H1 (cell line): Measurements from ENCODE around the gene LRCH1. TPM values are rescaled to one million over a fixed set of nuclear protein-coding genes. Genes with fewer than 3 reads are reported as not detected.

Experiments
- CTCF ChIA-PET: fragments of 300-600 bp; sonication (Branson Sonifier 250); formaldehyde crosslinking; loops from one replicate; lab custom pipeline; 2021; ENCODE audit not compliant: partially characterized antibody; lab: Charles Lee
- POLR2A ChIA-PET: fragments of 300-600 bp; sonication (Branson Sonifier 250); formaldehyde crosslinking; loops from one replicate; lab custom pipeline; 2021; ENCODE audit warnings: inconsistent platforms; ENCODE audit not compliant: partially characterized antibody; lab: Charles Lee
- DNase-seq, 2 experiments: peaks; one replicate each; pipeline versions ENCODE4 v3.0.0 to v3.0.0-alpha.2; 2010 to 2022; ENCODE audit warnings: low spot score in 2 of 2, low read depth in 1 of 2, mixed read lengths in 1 of 2
- FAIRE-seq: peaks from 2 replicates; lab custom pipeline; 2011; peaks lifted over from hg19 to GRCh38; lab: Jason Lieb, UNC
- H2AFZ ChIP-seq: 2 replicates; pipeline ENCODE4 v1.8.1; 2012; ENCODE audit warnings: low read length, inconsistent platforms
- H2AK5ac ChIP-seq: 2 replicates; pipeline ENCODE4 v1.6.1; 2013; ENCODE audit warnings: low read depth, low read length
- H2BK120ac ChIP-seq: replicated peaks from 2 replicates; pipeline ENCODE3; 2013; ENCODE audit warnings: low read depth, low read length, inconsistent platforms
- H2BK12ac ChIP-seq: 2 replicates; pipeline ENCODE4 v1.6.1; 2013; ENCODE audit warnings: low read depth, low read length
- H2BK15ac ChIP-seq: 2 replicates; pipeline ENCODE4 v1.6.1; 2013; ENCODE audit warnings: low read length
- H2BK20ac ChIP-seq: 2 replicates; pipeline ENCODE4 v1.6.1; 2013; ENCODE audit warnings: low read length
- H2BK5ac ChIP-seq: 2 replicates; pipeline ENCODE4 v1.6.1; 2013; ENCODE audit warnings: low read depth, low read length
- H3K14ac ChIP-seq: 2 replicates; pipeline ENCODE4 v1.6.1; 2013; ENCODE audit warnings: inconsistent platforms; ENCODE audit not compliant: insufficient read length
- H3K18ac ChIP-seq: 2 replicates; pipeline ENCODE4 v1.6.1; 2013; ENCODE audit warnings: low read length; ENCODE audit errors: extremely low read depth
- H3K23ac ChIP-seq: 2 replicates; pipeline ENCODE4 v1.6.1; 2013; ENCODE audit warnings: inconsistent platforms; ENCODE audit not compliant: insufficient read length
- H3K23me2 ChIP-seq: 2 replicates; pipeline ENCODE4 v1.6.1; 2013; ENCODE audit warnings: low read depth, low read length
- H3K27ac ChIP-seq: 2 replicates; pipeline ENCODE4 v1.6.1; 2011; ENCODE audit warnings: low read depth, low read length, inconsistent platforms
- H3K27me3 ChIP-seq, 4 experiments: replicated peaks in 1 of 4; 1 replicate in 1 of 4; 2 replicates in 3 of 4; pipeline versions ENCODE4 v1.6.1 to v1.8.1; 2011 to 2013; ENCODE audit warnings: low read length in 3 of 4, mild to moderate bottlenecking in 3 of 4, inconsistent platforms in 2 of 4, mixed read lengths in 2 of 4, moderate library complexity in 1 of 4; ENCODE audit not compliant: control insufficient read depth in 3 of 4, insufficient read depth in 3 of 4; ENCODE audit errors: extremely low read depth in 1 of 4
- H3K36me3 ChIP-seq, 4 experiments: 2 replicates each; pipeline versions ENCODE4 v1.6.1 to v1.8.1; 2011 to 2013; ENCODE audit warnings: mild to moderate bottlenecking in 4 of 4, low read length in 3 of 4, moderate library complexity in 2 of 4, control low read depth in 1 of 4, inconsistent platforms in 1 of 4; ENCODE audit not compliant: insufficient read depth in 4 of 4, control insufficient read depth in 2 of 4
- H3K4ac ChIP-seq: replicated peaks from 2 replicates; pipeline ENCODE3; 2013; ENCODE audit warnings: low read length, low read depth, mixed read lengths, inconsistent platforms; ENCODE audit not compliant: insufficient read length
- H3K4me1 ChIP-seq, 4 experiments: replicated peaks in 1 of 4; 1 replicate in 1 of 4; 2 replicates in 3 of 4; pipeline versions ENCODE4 v1.6.1 to v1.8.1; 2011 to 2013; ENCODE audit warnings: low read length in 3 of 4, inconsistent platforms in 2 of 4, mixed read lengths in 1 of 4; ENCODE audit not compliant: insufficient read depth in 4 of 4, control insufficient read depth in 3 of 4
- H3K4me2 ChIP-seq, 2 experiments: 2 replicates each; pipeline versions ENCODE4 v1.6.1 to v1.8.1; 2011 to 2013; ENCODE audit warnings: low read depth in 2 of 2, low read length in 2 of 2, control low read depth in 1 of 2, inconsistent platforms in 1 of 2, mild to moderate bottlenecking in 1 of 2; ENCODE audit not compliant: insufficient read depth in 1 of 2
- H3K4me3 ChIP-seq, 4 experiments: fragments of 200-600, 300-600 bp in 1 of 4; sonication (generic), shearing (Covaris generic), sonication (Bioruptor Twin) in 1 of 4; 2 replicates each; pipeline versions ENCODE4 v1.5.1 to v1.8.1; 2011 to 2016; ENCODE audit warnings: low read length in 4 of 4, low read depth in 3 of 4, control low read depth in 2 of 4, inconsistent platforms in 2 of 4, mild to moderate bottlenecking in 2 of 4, mixed read lengths in 1 of 4, moderate library complexity in 1 of 4; ENCODE audit not compliant: insufficient read depth in 2 of 4; ENCODE audit errors: extremely low read depth in 1 of 4
- H3K56ac ChIP-seq: replicated peaks from 2 replicates; pipeline ENCODE3; 2013; ENCODE audit warnings: low read depth, mild to moderate bottlenecking, mixed read lengths, low read length, inconsistent platforms; ENCODE audit not compliant: insufficient read length
- H3K79me1 ChIP-seq: 2 replicates; pipeline ENCODE4 v1.6.1; 2013; ENCODE audit warnings: low read depth, low read length, control low read depth
- H3K79me2 ChIP-seq, 2 experiments: 2 replicates each; pipeline versions ENCODE4 v1.6.1 to v1.8.1; 2012 to 2013; ENCODE audit warnings: low read length in 2 of 2, mild to moderate bottlenecking in 2 of 2, inconsistent platforms in 1 of 2; ENCODE audit not compliant: insufficient read depth in 2 of 2, control insufficient read depth in 1 of 2
- H3K9ac ChIP-seq, 4 experiments: replicated peaks in 1 of 4; 1 replicate in 1 of 4; 2 replicates in 3 of 4; pipeline versions ENCODE4 v1.6.1 to v1.8.1; 2011 to 2013; ENCODE audit warnings: low read depth in 3 of 4, low read length in 3 of 4, control low read depth in 2 of 4, mild to moderate bottlenecking in 2 of 4, moderate library complexity in 2 of 4, inconsistent platforms in 1 of 4; ENCODE audit errors: extremely low read depth in 1 of 4
- H3K9me3 ChIP-seq, 2 experiments: 2 replicates each; pipeline versions ENCODE4 v1.6.1 to v1.8.1; 2012 to 2013; ENCODE audit warnings: mild to moderate bottlenecking in 2 of 2, moderate library complexity in 2 of 2, control low read depth in 1 of 2, inconsistent platforms in 1 of 2, low read depth in 1 of 2, low read length in 1 of 2, mixed read lengths in 1 of 2; ENCODE audit not compliant: insufficient read depth in 2 of 2
- H4K20me1 ChIP-seq, 2 experiments: replicated peaks in 1 of 2; 2 replicates each; pipeline versions ENCODE3 to v1.8.1; 2011 to 2013; ENCODE audit warnings: inconsistent platforms in 2 of 2, low read length in 2 of 2, mild to moderate bottlenecking in 1 of 2; ENCODE audit not compliant: insufficient read depth in 2 of 2, control insufficient read depth in 1 of 2
- H4K5ac ChIP-seq: 2 replicates; pipeline ENCODE4 v1.6.1; 2013; ENCODE audit warnings: low read length, low read depth, mixed read lengths, inconsistent platforms; ENCODE audit not compliant: insufficient read length
- H4K8ac ChIP-seq: 2 replicates; pipeline ENCODE4 v1.8.0; 2013; ENCODE audit warnings: mild to moderate bottlenecking, moderate library complexity, low read length, inconsistent platforms; ENCODE audit not compliant: insufficient read depth; ENCODE audit errors: extremely low read depth
- H4K91ac ChIP-seq: replicated peaks from 2 replicates; pipeline ENCODE3; 2013; ENCODE audit warnings: low read length, mixed read lengths, inconsistent platforms; ENCODE audit not compliant: insufficient read length
- JUN ChIP-seq: IDR thresholded peaks from 2 replicates; pipeline ENCODE4 v1.6.1; 2011; ENCODE audit warnings: low read depth, mild to moderate bottlenecking, improper control_type of control experiment, low read length
- WGBS, 2 experiments: shearing (Covaris generic) in 1 of 2; methylation state at CpG; one replicate each; pipeline versions ENCODE4 v1.1.6 to v1.1.7; 2013 to 2015; ENCODE audit warnings: low lambda C conversion rate in 2 of 2, mixed read lengths in 2 of 2, inconsistent platforms in 1 of 2, low coverage in 1 of 2, missing lambda C conversion rate in 1 of 2; ENCODE audit not compliant: insufficient replicate concordance in 2 of 2, insufficient coverage in 1 of 2, insufficient read length in 1 of 2; ENCODE audit errors: extremely low coverage in 1 of 2, missing lambda C conversion rate in 1 of 2; 5-methylcytosine and 5-hydroxymethylcytosine counted together
- polyA plus RNA-seq, 7 experiments: library from polyadenylated mRNA; depleted of rRNA in 3 of 7; stranded (reverse) in 5 of 7; unstranded in 2 of 7; fragments of >200 nt in 5 of 7; fragments of 200-250 nt in 2 of 7; gene quantifications; 1 replicate in 5 of 7; 2 replicates in 1 of 7; 4 replicates in 1 of 7; pipeline versions ENCODE4 v1.2.1 to v1.2.3, GENCODE V29; 2011 to 2013; ENCODE audit warnings: missing spikeins in 2 of 7, mixed read lengths in 2 of 7
- total RNA-seq: library from RNA; stranded (reverse); fragmentation: NEBNext Ultra II Directional; extraction: Animal tissue kit (Norgen Biotek cat#: 25700); gene quantifications from 2 replicates; pipeline ENCODE4 v1.2.1, GENCODE V29; 2021

Gene LRCH1
- total and polyA plus RNA-seq, 2 of the 8 experiments (the other 6 are each of a cell fraction or from before 2014, with no cell fraction given) = 3.0 to 10.1 TPM

DNA sequence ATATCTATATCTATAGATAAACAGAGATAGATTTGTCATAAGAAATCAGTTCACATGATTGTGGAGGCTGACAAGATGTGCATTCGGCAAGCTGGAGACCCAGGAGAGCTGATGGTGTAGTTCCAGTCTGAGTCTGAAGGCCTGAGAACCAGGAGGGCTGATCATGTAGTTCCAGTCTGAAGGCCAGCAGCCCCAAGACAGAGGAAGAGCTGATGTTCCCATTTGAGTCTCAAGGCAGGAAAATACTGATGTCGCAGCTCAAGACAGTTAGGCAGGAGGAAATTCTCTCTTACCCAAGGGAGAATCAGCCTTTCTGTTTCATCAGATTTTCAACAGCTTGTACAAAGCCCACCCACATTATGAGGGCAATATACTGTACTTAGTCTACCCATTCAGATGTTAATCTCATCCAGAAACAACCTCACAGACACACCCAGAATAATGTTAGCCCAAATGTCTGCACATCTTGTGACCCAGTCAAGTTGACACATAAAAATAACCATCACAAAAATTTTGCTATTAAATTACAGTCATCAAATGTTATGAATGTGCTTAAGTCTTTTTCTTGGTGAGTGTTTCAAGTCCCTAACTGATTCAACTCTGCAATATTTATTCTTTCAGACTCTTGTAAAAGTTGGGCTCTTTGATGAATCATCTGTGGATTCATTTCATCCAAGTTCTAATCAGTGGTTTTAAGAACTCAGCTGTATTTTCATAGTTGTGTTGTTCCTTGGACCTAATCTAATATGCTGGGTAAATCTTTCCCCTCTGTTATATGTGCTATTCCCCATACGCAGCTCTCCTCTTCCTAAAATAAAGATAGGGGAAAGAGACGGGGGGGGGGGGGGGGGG, 22.7 kb upstream of the LRCH1 start:
- Histone ChIP-seq H3K23ac (no peak overlapping the region), H4K5ac (no peak overlapping the region), H4K20me1 (no peaks in the 10 kb centered on the region), H2BK20ac (no peak overlapping the region), H3K23me2 (no peaks in the 10 kb centered on the region), H3K27me3 (no peaks in the 10 kb centered on the region), H4K91ac (no peak overlapping the region), H4K8ac (no peak overlapping the region), H3K79me1 (no peaks in the 10 kb centered on the region), H2BK15ac (no peak overlapping the region), H3K18ac (no peak overlapping the region), H2BK12ac (no peak overlapping the region), H3K14ac (no peak overlapping the region), H2AFZ (no peak overlapping the region), H3K4ac (no peak overlapping the region), H3K56ac (no peak overlapping the region), H3K4me3 (no peak overlapping the region), H2AK5ac (no peak overlapping the region), H3K27ac (no peak overlapping the region), H3K9ac (no peak overlapping the region), H2BK120ac (no peak overlapping the region), H3K4me1 (no peaks in the 10 kb centered on the region), H3K79me2 (no peaks in the 10 kb centered on the region), H3K4me2 (no peak overlapping the region), H3K36me3 (no peaks in the 10 kb centered on the region), H2BK5ac (no peak overlapping the region), H3K9me3 (no peaks in the 10 kb centered on the region)
- CTCF ChIA-PET = interaction anchor here (0.6 to 2.2 kb wide), 3 partner anchors 21 to 199 kb away, joined by 3 to 11 read pairs (median 3); no protein-coding TSS in a partner anchor
- FAIRE-seq = no peak
- POLR2A ChIA-PET = interaction anchor here (1.0 kb wide), 1 partner anchor 12 kb away, joined by 3 read pairs; no protein-coding TSS in a partner anchor
- 94% methylated on average over 2 of the region's 4 CpGs; no CpG with 5 or more reads in 1 of the 2 experiments for WGBS, 2 experiments
- no peak for DNase-seq
- no peak for TF ChIP-seq JUN
